Measurements from ENCODE around the gene NLGN4Y. TPM values are rescaled to one million over a fixed set of nuclear protein-coding genes. Genes with fewer than 3 reads are reported as not detected.

The NLGN4Y gene
- total and polyA plus RNA-seq, 2 of the 4 experiments (the other 2 are of a cell fraction): not detected

DNA sequence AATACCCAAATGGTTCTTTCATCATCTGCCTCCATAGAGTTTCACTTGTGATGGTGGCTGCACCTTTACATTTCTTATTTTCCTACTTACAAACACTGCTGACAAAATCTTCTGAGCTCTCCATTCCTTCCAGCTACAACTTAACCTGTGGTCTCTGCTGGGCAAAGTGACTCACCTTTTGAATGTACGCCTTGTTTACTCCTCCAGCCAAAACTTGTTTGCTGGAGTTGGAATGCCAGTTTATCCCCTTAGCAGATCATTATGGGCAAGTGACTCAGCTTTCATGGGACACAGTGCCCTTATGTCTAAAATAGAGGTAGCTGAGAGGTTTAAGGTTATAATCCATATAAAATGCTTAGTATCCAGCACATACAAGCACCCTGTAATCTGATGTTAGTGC, 107.3 kb downstream of the NLGN4Y start:
- Histone ChIP-seq H3K27me3 (ENCODE audit: control insufficient read depth, insufficient read depth, low read length) (no peaks in the 10 kb centered on the region), H3K18ac (ENCODE audit: low read depth, low read length) (no peak overlapping the region), H4K20me1 (ENCODE audit: insufficient read depth, low read length) (no peaks in the 10 kb centered on the region), H2BK5ac (ENCODE audit: low read depth, low read length, poor library complexity, severe bottlenecking) (no peak overlapping the region), H2AFZ (replicated peaks; ENCODE audit: low read length, poor library complexity) (no peak overlapping the region), H3K23ac (ENCODE audit: low read depth, low read length) (no peak overlapping the region), H4K5ac (ENCODE audit: low read depth, low read length) (no peak overlapping the region), H3K9me1 (ENCODE audit: insufficient read depth, low read length) (no peaks in the 10 kb centered on the region), H3K27ac (ENCODE audit: insufficient read depth, low read length) (no peak overlapping the region), H2BK15ac (ENCODE audit: low read depth, low read length) (no peak overlapping the region), H3K56ac (ENCODE audit: extremely low read depth, insufficient read depth, low read length) (no peak overlapping the region), H3K9me3 (ENCODE audit: control insufficient read depth, insufficient read depth, low read length) (no peaks in the 10 kb centered on the region), H3K9ac (ENCODE audit: low read depth, low read length) (no peak overlapping the region), H3K79me1 (ENCODE audit: low read depth in 1 of 2, low read length in 2 of 2) (no peaks in the 10 kb centered on the region), H2AK9ac (replicated peaks; ENCODE audit: low read depth, low read length, poor library complexity) (no peak overlapping the region), H2BK120ac (ENCODE audit: low read depth, low read length) (no peak overlapping the region), H3K36me3 (ENCODE audit: control insufficient read depth, insufficient read depth, low read length) (no peaks in the 10 kb centered on the region), H3K14ac (replicated peaks; ENCODE audit: low read depth, low read length) (no peak overlapping the region), H3K4ac (ENCODE audit: low read depth, low read length) (no peak overlapping the region), H3K4me2 (ENCODE audit: low read depth, low read length) (no peak overlapping the region), H2BK20ac (ENCODE audit: low read depth, low read length) (no peak overlapping the region), H4K91ac (ENCODE audit: insufficient read depth, low read depth, low read length) (no peak overlapping the region), H3K4me1 (ENCODE audit: control insufficient read depth, insufficient read depth, low read length) (no peaks in the 10 kb centered on the region), H3K4me3 (ENCODE audit: insufficient read depth, low read depth, low read length) (no peak overlapping the region), H2AK5ac (ENCODE audit: low read depth, low read length) (no peak overlapping the region), H4K8ac (ENCODE audit: low read depth in 2 of 2, low read length in 2 of 2) (no peak overlapping the region)
- DNase-seq (no peak), ATAC-seq (ENCODE audit: low read depth) (no peak)
- in situ Hi-C loops (cut with MboI; ENCODE audit: low sequenced_read_pairs): no loop called here
- ChIA-PET POLR2A (ENCODE audit: unreplicated experiment) (no interaction called here), CTCF (no interaction called here)
- BruUV-seq (replicated peaks): no TSS peak
- dilution Hi-C loops (cut with HindIII; ENCODE audit: low sequenced_read_pairs, unreplicated experiment): no loop called here
- intact Hi-C loops (cut with micrococcal nuclease): no loop called here
- no CpG with 5 or more reads among the region's 1 CpG for WGBS, 2 experiments (ENCODE audit: extremely low coverage in 2 of 2, insufficient read length in 1 of 2)
- TF ChIP-seq NFE2L2 (IDR thresholded peaks at IDR 0.05; ENCODE audit: low read depth, low read length): no peak
- TF ChIP-seq, protein P1, sequence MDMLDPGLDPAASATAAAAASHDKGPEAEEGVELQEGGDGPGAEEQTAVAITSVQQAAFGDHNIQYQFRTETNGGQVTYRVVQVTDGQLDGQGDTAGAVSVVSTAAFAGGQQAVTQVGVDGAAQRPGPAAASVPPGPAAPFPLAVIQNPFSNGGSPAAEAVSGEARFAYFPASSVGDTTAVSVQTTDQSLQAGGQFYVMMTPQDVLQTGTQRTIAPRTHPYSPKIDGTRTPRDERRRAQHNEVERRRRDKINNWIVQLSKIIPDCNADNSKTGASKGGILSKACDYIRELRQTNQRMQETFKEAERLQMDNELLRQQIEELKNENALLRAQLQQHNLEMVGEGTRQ (IDR thresholded peaks at IDR 0.05; ENCODE audit: low read depth, low read length): no peak
- TF ChIP-seq MXI1 (IDR thresholded peaks at IDR 0.05; ENCODE audit: borderline replicate concordance, low read depth, low read length): no peak
- no peak for TF ChIP-seq POLR2A (IDR thresholded peaks at IDR 0.05; ENCODE audit: low read depth, low read length)
- TF ChIP-seq RAD21 (IDR thresholded peaks at IDR 0.05; ENCODE audit: low read length): no peak
- no peak for TF ChIP-seq RCOR1 (IDR thresholded peaks at IDR 0.05; ENCODE audit: insufficient replicate concordance, low read length)
- no peak for TF ChIP-seq CEBPB (IDR thresholded peaks at IDR 0.05; ENCODE audit: low read depth, low read length)
- TF ChIP-seq SMC3 (IDR thresholded peaks at IDR 0.05; ENCODE audit: low read depth, low read length): no peak
- no peak for TF ChIP-seq FOS (IDR thresholded peaks at IDR 0.05; ENCODE audit: low read depth, low read length)
- TF ChIP-seq, protein P2, sequence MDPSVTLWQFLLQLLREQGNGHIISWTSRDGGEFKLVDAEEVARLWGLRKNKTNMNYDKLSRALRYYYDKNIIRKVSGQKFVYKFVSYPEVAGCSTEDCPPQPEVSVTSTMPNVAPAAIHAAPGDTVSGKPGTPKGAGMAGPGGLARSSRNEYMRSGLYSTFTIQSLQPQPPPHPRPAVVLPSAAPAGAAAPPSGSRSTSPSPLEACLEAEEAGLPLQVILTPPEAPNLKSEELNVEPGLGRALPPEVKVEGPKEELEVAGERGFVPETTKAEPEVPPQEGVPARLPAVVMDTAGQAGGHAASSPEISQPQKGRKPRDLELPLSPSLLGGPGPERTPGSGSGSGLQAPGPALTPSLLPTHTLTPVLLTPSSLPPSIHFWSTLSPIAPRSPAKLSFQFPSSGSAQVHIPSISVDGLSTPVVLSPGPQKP (IDR thresholded peaks at IDR 0.05; ENCODE audit: borderline replicate concordance, low read depth, low read length): no peak
- TF ChIP-seq MAZ (IDR thresholded peaks at IDR 0.05; ENCODE audit: borderline replicate concordance, low read depth, low read length): no peak
- TF ChIP-seq RFX5 (IDR thresholded peaks at IDR 0.05; ENCODE audit: low read depth, low read length): no peak
- no peak for TF ChIP-seq MAFK (IDR thresholded peaks at IDR 0.05; ENCODE audit: low read depth, low read length)
- TF ChIP-seq BHLHE40 (IDR thresholded peaks at IDR 0.05; ENCODE audit: low read depth, low read length): no peak
- TF ChIP-seq, protein P3, sequence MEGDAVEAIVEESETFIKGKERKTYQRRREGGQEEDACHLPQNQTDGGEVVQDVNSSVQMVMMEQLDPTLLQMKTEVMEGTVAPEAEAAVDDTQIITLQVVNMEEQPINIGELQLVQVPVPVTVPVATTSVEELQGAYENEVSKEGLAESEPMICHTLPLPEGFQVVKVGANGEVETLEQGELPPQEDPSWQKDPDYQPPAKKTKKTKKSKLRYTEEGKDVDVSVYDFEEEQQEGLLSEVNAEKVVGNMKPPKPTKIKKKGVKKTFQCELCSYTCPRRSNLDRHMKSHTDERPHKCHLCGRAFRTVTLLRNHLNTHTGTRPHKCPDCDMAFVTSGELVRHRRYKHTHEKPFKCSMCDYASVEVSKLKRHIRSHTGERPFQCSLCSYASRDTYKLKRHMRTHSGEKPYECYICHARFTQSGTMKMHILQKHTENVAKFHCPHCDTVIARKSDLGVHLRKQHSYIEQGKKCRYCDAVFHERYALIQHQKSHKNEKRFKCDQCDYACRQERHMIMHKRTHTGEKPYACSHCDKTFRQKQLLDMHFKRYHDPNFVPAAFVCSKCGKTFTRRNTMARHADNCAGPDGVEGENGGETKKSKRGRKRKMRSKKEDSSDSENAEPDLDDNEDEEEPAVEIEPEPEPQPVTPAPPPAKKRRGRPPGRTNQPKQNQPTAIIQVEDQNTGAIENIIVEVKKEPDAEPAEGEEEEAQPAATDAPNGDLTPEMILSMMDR (conservative IDR thresholded peaks at IDR 0.05; ENCODE audit: low read depth, low read length): no peak
- no peak for TF ChIP-seq CHD1 (IDR thresholded peaks at IDR 0.05; ENCODE audit: low read depth, low read length)

Measured in IMR-90 (cell line).